ENCODE data around the gene PGLYRP3.
A peak's percentile ranks its signal among the peaks of the same experiment; 100 is the strongest.

PGLYRP3 gene, protein sequence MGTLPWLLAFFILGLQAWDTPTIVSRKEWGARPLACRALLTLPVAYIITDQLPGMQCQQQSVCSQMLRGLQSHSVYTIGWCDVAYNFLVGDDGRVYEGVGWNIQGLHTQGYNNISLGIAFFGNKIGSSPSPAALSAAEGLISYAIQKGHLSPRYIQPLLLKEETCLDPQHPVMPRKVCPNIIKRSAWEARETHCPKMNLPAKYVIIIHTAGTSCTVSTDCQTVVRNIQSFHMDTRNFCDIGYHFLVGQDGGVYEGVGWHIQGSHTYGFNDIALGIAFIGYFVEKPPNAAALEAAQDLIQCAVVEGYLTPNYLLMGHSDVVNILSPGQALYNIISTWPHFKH

DNA sequence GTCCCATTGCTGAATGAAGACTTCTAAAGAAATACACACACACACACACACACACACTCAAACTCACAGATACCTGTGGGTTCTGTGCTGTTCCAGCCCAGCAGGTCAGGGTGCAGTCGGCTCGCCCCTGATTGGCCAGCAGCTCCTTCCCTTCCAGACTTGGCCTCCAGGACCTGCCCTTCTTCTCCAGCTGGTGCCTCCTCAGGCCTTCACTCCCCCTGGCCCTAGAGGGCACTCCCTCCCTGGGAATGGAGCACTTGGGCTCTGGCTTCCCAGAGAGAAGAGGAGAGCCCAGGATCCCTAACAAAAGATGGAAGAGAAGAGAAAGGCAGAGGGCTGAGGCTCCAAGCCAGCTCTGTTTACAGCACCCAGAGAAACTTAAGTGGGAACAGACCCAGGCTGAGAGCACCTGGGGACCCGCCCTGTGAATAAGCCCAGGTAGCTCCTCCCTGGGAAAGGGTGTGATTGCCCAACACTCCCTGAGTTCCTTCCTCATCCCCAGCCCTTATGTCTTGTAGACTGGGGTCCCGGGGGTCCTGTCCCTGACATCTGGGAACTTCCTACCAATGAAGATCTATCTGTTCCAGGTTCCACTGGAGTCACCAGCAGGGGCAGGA lies at the start of gene PGLYRP3:
TSS of gene PGLYRP3 (minus strand) at position 383 of the 617 bp plus-strand sequence. CDS start 2,287 bp downstream, outside the sequence.
- DNase-seq: peak; percentile 29

DNA sequence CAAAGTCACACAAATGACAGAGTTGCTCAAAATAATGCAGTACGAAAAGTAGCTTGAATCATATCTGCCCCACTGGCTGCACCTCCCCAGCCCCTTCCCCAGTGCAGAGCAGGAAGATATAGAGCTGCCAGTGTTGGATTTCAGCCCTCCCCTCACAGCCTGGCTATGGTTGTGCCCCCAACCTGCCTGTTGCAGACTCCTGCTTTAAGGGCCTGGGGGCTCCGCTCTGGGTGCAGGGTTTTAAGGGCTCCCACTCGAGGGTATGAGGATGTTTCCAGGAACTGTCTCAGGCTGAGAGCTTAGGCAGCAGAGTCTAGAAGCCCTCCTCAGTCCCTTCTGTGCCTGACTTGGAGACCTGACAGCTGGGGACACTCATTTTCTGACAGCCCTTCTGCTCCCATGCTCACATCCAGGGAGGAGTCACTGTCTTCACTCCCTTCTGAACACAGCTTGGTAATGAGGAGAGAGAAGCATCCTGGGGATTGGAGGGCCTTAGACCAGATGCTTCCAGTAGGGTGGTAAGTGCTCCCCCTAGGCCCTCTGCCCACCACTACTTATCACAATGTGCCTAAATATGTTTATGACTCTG lies 49.5 kb upstream of the PGLYRP3 start:
- no peak for DNase-seq

DNA sequence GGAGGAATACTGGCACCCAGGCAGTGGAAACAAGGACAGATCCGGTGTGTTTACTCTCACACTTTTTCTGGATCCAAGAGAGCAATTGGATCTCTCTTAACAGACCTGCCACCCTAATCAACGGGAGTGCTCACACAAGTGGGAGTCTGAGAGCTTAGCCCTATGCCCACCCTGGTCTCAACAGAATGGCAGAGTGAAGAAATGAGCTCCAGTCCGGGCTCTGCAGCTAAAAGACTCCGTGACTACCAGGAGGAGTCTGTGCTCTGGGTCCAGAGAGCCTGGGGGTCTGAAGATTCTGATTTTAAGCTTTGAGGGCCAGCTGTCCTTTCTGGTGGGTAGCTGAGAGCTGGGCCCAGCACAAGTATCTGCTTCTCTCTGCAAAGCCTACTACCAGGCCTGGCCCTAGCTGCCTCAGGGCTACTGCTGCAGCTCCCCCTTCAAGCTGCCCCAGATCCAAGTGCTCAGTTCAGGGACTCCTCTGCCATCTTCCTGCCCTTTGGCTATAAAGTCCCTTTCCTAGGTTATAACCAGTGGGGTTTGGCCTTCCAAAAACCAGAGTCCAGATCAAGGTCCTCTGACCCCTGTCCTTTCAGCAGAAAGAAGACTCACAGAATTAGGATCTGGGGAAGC lies 48.8 kb upstream of the PGLYRP3 start:
- DNase-seq: no peak

DNA sequence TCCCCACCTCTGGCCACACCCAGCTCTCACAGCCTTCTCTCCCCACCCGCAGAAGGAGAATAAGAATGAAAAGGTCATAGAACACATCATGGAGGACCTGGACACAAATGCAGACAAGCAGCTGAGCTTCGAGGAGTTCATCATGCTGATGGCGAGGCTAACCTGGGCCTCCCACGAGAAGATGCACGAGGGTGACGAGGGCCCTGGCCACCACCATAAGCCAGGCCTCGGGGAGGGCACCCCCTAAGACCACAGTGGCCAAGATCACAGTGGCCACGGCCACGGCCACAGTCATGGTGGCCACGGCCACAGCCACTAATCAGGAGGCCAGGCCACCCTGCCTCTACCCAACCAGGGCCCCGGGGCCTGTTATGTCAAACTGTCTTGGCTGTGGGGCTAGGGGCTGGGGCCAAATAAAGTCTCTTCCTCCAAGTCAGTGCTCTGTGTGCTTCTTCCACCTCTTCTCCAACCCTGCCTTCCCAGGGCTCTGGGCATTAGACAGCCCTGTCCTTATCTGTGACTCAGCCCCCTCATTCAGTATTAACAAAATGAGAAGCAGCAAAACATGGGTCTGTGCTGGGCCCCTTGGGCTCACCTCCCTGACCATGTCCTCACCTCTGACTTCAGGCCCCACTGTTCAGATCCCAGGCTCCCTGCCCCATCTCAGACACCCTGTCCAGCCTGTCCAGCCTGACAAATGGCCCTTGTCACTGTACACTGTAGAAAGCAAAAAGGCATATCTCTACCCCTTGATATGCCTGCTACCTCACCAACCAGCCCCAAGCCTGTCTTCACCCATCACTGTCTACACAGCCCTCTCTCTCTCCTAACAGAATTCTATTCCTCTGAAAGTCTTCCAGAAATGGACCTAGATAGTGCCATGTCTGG lies 48.1 kb upstream of the PGLYRP3 start:
- DNase-seq: no peak

DNA sequence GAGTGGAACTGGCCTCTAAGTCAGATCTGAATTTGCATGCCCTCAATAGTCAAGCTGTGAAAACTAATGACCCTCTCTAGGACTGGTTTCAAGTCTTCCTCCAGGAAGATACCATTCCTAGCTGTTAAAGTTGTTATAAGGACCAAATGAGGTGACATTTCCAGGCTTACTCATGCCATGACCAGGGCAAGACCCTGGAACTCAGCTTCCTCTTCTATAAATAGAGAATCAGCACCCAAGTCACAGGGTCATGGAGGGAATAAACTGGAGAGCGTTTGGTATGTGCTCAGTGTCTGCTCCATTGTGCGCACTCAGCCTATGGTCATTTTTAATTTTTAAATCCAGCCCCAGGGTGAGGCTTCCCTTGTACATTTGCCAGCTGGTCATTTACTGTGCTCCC lies 47.4 kb upstream of the PGLYRP3 start:
- no peak for DNase-seq

DNA sequence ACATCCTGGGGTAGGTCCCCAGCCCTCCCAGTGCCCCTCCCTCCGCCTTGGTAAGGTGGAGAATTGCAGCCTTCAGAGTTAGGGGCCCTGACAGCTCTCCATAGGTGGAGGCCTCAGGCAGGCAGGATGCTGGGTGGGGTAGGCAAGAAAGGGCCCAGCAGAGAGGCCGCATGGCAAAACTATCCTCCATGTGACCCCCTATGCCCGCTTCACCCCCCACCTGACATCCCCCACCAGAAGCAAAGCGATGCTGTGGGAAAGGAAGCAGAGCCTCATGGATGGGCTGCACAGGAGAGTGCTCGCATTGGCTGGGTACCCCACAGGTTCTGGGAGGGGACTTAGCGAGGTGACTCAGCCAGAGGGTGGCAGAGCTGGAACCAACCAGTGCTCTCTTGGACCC lies 46.5 kb upstream of the PGLYRP3 start:
- DNase-seq: no peak

DNA sequence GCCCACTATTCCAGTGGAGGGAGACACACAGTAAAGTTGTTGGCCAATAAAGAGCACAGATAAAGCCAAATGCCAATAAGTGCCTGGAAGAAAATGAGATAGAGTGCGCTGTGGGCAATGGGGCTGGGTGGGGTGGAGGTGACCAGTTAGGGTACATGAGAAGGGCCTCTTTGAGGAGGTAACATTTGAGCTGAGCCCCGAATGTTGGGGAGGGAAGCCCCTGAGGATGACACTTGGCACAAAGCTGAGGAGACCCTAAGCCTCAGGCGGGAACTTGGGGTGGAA lies 45.9 kb upstream of the PGLYRP3 start:
- DNase-seq: no peak

DNA sequence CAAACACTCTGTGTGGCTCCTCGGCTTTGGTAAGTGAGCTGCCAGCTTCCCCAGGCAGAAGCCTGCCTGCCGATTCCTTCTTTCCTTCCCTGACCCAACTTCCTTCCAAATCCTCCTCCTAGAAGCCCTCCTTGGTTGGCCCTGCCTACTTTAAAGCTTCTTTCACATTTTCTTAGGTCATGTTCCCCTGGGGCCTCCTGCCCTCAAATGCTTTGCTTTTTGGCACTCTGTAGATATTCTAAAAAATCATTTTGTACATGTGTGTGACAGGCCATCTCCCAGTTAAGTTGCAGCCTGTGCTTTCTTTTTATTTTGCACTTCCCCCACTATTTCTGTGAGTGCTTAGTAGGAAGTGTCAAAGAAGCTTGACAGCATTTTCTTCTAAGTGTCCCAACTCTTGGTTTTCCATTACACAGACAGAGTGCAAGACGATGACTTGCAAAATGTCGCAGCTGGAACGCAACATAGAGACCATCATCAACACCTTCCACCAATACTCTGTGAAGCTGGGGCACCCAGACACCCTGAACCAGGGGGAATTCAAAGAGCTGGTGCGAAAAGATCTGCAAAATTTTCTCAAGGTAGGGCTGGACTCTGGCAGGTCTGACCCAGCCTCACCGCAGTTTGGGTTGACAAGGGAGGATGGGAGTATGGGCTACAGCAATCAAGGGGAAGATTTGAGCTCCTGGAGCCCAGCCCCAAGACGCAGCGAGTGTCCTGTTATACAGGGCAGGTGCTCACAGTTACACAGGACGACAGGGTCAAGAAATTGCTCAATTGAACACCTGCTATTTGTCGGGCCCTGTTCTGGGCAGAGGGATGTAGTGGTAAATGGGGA lies 45.3 kb upstream of the PGLYRP3 start, which contains the start of gene S100A9:
TSS of gene S100A9 (plus strand) at position 2 of the 838 bp plus-strand sequence. CDS start at position 432, 430 bp downstream.
- DNase-seq: no peak

DNA sequence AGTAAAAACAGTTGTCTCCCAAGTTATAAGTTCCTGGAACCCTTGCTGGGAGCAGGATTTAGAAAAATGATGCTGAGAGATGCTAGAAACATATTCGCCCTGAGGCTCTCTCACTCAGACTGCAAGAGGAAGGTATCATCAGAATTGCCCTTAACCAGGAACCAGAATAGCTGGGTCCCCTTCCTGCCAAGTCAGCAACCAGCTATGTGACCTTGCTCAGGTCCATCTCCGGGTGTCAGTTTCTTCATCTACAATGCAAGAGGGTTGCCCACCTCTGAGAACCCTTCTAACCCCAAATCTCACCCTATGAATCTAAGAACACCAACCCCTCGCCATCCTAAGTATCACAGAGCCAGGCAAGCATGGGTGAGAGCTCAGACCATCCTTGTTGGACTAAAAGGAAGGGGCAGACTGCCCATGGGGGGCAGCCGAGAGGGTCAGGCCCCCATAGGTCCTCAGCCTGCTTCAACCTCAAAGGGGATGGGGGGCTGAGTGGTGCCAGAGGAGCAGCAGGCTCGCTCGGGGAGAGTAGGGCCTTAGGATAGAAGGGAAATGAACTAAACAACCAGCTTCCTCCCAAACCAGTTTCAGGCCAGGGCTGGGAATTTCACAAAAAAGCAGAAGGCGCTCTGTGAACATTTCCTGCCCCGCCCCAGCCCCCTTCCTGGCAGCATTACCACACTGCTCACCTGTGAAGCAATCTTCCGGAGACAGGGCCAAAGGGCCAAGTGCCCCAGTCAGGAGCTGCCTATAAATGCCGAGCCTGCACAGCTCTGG lies 44.5 kb upstream of the PGLYRP3 start:
- DNase-seq: no peak

DNA sequence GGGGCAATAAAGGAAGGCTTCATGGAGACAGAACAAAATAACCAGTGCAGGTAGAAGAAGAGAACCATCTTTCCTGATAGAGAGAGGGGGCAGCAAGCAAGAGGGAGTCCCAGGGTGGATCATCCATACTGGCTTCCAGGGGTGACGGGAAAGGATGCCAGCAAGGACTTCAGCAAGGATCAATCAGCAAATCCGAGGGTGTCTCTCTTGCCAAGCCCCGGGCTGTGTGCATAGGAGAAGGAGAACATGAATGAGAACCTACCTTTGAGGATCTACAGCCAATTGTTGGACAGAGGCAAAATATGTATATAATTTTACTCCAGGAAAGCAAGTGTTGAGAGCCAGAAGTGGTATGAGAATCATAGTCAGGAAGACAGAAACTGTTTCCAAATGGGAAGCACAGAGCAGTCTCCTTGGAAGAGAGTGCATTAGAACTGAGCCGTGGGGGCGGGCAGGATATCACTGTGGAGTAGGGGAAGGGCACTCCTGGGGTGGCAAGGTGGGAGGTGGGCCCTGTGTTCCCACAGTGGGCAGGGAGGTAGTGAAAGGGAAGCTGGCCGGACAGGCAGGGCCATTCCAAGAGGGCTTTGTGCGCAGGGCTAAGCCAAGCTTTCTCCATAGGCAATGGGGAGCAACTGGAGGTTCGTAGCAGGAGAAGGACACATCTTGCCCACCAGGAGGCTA lies 43.8 kb upstream of the PGLYRP3 start:
- DNase-seq: no peak

DNA sequence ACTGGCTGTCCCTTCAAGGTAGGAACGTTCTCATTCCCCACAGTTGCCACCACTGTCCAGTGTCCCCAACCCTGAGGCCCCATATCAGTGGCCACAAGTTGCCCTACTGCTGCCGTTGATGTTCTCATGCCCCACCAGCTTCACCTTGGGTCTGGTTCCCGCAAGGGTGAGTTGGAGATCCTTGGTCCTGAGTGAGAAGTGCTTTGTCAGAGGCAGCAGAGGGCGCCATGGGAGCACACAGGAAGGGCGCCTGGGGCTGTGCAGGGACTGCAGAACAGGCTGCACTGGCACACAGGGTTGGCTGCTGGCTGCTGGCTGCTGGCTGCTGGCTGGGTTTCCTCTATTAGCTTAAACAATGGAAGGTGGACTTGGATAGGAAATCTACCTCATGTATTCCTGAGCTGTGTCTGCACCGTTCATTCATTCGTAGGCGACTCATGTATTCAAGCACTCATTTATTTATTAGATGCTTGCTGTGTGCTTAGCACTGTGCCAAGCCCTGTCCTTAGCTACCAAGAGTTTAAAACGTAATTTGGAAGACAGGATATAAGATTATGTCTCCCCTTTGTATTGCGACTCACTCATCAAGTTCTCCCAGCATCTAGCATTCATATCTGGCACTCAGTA lies 42.8 kb upstream of the PGLYRP3 start:
- peak; percentile 89 for DNase-seq

DNA sequence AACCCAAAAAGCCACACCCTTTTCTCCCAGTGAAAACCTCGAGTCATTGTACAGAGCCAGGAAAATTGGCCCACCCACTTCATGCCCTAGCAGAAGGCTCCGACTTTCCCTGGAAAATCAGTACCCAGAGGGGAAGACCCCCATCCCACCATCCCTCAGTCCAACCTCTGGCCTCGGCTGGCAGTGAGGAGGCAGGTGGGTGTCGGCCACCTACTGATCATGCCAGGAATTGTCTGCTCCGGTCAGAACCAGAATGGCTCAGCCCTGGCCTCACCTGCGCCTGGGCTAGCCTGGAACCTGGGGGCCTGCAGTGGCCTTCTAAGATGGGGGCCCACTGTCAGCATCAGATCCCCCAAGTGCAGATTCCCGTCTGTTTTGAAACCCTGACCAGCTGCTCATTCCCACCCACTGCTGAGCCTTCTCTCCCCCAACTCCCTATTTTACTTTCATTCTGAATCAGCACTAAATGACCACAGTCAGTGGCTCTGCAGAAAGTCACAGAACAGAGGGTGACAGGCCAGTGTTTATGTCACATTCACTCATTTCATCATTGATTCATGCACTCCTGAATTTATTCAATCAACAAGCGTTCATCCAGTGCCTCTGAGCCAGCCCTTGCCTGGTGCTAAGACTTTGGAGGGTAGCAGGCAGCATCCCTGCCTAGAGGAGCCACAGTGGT lies 41.9 kb upstream of the PGLYRP3 start:
- DNase-seq: no peak

DNA sequence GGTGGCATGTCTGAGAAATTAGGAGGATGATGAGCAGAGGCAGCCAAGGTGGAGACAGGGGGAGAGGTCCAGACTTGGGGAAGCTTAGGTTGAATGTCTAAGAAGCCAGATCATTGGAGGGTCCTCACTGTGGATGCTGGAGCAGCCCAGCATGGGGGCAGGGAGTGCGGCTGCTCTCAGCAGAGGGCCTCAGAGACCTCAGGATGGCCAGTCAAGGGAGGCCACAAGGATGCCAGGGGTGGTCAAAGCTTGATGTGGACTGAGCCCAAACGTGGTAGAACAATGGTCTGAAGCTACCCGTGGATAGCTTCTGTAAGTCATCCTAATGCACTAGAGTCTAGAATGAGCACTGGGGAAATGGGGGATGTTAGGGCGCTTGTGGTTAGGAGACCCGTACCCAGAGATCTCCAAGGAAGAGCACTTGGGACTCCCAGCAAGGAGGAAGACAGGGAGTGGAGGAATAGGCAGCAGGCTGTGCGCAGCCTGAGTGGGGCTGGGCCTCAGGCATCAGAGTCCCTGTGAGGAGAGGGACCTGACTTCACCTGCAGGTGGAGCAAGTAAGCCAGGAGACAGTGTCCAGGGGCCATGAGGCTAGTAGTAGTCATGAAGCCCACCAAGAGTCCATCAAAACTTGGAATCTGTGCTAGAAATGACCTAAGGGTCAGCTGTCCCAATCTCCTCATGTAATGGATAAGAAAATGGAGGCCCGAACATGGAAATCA lies 40.6 kb upstream of the PGLYRP3 start:
- DNase-seq: peak; percentile 61

DNA sequence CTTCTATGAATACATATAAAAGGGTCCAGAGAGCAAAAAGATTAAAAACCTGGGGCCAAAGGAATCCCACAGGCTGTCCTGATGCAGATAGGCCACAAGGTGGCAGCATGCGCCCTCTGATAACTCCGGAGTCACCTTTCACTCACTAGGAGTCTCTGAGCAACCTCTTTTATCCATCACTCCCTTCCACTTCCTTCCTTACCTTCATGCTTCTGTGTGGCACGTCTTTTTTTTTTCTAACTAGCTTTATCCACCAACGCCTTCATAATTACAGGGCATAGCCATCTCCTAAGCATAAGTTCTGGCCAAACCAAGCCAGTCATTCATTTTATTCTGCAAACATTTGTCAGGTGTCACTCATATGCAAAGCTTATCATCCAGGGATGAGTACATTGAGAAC lies 39.8 kb upstream of the PGLYRP3 start:
- DNase-seq: peak; percentile 91

DNA sequence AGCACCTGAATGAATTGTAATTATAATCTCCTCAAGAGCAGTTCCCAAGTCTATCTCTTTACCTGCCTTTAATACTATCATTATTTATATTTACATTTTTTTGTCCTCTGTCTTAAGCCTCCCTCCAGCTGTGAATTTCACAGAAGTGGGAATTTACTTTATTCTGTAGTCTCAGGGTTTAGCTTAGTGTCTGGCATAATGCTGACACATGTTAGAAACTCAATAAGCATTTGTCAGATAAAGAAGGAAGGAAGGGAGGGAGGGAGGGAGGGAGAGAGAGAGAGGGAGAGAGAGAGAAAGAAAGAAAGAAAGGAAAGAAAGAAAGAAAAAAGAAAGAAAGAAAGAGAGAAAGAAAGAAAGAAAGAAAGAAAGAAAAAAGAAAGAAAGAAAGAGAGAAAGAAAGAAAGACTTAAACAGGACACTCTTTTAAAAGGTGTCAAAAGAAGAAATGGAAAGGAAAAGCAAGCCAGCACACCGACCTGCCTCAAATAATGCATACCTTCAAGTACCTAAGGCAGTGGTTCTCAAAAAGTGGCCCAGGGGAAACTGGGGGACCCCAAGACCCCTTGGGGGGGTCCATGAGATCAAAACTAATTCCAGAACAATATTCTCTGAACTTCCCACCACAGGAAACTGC lies 37.7 kb upstream of the PGLYRP3 start:
- DNase-seq: no peak

DNA sequence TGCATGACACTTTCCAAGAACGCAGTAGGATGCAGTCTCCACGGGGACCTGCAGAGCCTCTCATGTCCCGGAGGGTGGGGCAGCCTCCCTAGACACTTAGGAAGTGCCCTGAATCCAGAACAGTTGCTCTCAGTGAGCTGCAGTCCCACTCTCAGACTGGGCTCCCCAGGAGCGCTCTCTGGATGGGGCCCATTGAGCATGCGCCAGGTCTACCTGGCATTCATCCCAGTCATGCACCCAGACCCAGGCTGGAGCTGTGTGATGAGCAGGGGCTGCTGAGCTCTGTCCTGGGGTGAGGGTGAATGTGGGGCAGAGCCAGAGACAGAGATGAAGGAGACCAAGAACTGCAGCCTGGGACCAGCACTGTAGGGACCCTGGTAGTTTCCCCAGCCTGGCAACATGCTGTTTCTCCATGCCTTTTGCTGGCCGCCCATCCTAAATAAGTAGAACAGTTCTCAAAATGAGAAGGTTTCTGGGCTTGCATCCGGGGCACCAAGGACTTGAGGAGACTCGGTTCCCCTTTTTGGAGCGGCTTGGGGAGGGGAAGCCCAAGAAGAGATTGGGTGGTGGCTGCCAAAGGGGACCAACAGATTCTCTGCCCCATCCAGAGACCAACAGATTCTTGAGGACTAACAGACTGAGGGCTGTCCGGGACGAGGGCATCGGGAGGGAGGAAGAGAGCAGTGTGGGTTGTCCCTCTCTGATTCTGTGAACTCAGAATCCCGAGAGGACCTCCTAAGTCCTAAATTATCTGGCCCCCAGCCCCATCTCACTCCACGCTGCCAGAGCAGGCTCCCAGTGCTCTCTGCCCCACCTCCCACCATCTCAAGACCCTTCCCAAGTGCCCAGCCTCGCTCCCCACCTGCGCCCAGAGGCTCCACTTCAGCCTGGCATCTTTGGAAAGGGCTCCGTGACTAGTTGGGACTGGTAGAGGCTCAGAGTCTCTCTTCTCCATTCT lies 36.9 kb upstream of the PGLYRP3 start:
- DNase-seq: peak; percentile 95

All from NCI-H345 (cell line).